HG02885 (cell line): ENCODE data around the gene HOXD8.

ENCODE experiments used
- ATAC-seq: cut with Tn5 transposase; IDR thresholded peaks from one replicate; pipeline ENCODE4 v1.9.1; 2021; ENCODE audit warnings: mild to moderate bottlenecking; ENCODE audit not compliant: unreplicated experiment, poor library complexity

HOXD8 gene

DNA sequence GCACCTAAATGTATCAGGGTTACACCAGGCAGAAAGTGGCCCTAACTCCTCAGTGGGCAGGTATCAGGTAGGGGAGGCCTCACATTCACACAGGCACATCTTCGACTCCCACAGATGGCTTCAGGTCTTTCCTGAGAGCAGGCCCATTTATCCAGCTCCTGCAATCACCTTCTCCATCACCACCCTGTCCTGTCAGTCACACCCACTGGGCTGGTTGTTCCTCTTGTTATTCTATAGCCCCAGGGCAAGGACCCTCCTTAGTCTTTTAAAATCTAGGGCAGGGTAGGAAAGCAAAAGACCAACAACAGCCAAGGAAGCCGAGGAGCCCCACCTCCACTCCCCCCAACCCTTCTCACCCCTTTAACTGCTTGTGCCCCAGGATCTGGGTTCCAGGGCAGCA is 12.8 kb downstream of the HOXD8 start:
- no peak for ATAC-seq

DNA sequence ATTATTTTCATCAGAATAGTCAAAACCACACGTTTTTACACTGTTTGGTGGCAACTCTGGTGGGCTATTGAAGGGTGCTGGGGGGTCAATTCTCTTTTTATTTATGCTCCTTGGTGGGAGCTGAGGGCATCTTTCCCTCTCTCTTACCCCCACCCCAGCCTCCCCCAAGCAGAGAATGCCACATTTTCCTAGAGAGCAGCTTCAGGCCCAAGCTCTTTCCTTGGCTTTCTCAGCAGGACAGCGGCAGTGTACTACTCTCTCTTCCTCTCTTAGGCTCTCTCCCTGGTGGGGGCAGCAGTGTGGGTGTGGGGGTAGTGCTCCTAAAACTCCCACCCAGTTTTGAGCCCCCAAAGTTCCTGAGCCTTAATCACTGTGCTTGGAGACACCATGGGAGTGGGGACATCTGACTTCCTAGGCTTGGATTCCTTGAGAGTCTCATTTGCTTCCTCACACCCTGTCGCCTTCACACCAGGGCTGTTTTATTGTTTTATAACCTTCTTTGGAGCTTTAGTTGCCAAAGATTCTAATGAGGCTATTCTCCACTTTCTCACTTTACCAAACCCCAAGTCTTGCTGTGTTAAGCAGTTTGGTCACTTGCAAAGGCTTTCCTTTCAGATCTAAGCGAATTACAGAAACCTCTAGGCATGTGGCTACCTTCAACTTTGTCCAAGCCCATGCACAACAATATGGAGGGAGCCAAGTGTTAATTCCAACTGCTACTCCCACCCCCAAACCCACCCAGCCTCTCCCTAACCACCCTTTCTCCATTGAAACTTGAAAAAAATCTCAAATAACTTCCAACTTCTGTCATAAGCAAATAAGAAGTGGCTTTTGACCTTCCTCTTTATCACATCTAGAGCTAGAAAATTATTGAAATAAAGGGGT is 15.8 kb downstream of the HOXD8 start:
- ATAC-seq = no peak

GRCh38 chr2:176146101-176146500 is 16.6 kb downstream of the HOXD8 start:
- no peak for ATAC-seq

DNA sequence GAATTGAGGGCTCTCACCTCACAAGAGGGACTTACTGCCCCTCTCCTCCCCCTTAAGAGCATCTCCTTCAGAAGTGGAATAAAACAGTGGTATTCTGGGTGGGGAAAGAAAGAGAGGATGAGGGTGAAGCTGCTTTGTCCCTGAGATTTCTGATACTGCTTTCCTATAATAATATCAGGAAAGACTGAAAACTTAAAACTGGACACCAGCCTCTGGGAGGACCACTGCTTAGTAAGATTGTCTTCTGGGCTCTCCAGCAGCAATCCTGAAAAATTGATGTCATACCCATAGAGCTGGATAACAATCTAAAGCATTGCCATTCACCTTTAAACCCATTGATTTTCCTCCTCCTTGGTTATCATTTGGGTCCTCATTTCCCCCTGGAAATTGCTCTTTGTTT is 17.1 kb downstream of the HOXD8 start:
- no peak for ATAC-seq

DNA sequence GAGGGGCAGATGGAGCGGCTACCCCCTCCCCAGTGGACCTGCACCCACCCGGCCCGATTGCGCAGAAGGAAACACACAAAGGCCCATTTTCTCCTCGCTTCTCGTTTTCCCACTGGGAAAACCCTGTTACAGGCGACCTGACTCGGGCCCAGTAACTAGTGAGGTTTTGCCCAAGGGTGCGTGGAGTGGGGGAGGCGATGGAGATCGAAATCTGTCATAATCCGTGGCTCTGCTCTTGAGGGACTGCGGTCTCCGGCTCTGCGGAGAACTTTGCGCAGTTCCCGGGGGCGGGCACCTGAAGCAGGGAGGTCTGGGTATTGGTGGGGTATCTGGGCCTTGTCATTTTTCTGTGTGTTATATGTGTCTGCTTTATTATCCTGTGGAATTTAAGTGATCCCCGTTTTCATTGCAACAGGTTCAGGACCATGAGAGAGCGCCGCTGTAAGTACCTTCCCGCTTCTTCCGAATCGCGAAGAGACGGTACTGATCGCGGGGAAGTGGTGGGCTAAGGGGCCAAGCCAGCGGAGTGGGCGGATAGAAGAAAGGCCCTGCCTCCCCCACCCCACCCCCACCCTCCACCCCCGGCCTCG is 17.8 kb downstream of the HOXD8 start:
- ATAC-seq = no peak

GRCh38 chr2:176147800-176148496 is 18.4 kb downstream of the HOXD8 start:
- no peak for ATAC-seq

GRCh38 chr2:176148751-176149421 is 19.4 kb downstream of the HOXD8 start:
- no peak for ATAC-seq

DNA sequence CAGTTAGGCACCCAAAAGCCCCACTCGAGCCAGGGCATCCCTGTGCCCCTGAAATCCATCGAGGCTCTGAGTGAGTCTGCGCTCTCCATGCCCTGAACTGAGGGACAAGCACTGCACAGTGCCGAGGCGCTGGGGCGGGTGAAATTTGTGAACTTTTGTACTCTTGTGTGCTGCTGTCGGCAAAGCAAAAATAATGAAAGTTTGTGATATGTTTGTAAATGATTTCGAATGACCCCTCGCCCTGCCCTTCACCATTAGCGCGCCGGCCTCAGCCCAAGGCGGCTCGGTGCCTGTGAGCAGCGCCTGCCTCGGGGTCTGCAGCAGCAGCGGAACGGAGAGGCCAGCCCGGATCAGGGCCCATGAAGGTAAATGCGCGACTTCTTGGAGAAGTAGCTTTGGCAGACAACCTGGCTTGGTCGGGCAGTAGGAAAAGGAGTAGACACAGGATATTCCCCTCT is 20.0 kb downstream of the HOXD8 start:
- no peak for ATAC-seq

DNA sequence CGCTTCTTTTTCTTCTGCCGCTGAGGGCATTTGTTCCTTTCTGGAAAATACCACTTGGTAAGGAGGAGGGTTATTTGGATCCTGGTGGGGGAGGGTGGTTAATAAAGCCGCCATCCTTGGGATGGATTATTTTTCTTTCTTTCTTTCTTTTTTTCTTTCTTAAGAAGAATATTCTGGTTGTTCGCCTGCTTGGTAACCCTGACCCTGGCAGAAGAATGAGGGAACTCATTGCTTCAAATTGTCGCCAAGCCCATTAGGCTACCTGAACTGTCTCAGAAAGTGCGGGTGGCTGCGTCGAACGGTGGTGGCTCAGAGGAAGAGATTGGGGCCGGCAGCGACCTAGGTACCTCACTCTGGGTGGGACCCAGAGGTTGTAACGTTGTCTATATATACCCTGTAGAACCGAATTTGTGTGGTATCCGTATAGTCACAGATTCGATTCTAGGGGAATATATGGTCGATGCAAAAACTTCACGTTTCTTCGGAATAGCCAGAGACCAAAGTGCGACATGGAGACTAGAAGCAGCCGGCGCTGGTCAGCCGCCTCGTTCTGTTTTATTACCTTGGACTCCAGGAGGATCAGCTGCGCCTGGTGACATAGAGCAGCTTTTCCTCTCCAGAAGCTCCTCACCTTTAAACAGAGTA is 20.6 kb downstream of the HOXD8 start:
- ATAC-seq = no peak

DNA sequence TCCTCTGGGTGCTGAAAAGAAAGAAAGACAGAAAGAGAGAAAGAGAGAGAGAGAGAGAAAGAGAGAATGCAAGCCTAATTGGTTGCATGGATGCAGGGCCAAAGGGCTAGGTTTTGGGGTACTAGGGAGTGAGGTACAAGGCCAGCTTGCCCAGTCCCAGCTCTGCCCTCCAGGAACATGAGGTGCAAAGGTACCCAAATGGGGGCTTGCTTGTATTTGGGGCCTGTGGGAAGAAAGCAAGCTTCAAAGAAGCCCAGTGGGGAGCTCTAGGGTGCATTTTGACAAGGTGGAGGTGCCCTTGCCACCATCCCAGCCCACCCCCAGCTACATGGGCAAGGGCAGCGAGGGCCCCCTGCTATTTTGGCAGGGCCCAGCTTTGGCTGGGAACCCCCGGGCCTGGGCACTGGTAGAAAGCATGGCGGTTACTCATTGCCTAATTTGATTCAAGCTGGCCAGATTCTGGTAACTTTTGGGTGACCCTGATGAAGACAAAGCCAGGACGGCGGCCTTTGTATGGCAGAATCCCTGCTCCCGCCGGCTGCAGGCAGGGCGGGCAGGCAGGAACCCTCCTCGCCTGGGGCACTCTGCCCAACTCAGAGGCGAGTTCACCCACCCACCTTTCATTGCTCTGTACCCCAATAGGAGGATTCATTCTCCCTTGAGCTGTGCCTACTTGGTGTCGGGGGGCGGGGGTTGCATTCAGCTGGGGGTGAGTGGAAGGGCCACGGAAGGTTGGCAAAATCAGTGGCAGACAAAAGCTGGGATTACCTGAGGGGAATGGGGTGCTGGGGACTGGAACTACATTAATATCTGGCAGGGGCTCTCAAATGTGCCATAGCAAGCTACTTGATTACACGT is 21.3 kb downstream of the HOXD8 start:
- no peak for ATAC-seq

DNA sequence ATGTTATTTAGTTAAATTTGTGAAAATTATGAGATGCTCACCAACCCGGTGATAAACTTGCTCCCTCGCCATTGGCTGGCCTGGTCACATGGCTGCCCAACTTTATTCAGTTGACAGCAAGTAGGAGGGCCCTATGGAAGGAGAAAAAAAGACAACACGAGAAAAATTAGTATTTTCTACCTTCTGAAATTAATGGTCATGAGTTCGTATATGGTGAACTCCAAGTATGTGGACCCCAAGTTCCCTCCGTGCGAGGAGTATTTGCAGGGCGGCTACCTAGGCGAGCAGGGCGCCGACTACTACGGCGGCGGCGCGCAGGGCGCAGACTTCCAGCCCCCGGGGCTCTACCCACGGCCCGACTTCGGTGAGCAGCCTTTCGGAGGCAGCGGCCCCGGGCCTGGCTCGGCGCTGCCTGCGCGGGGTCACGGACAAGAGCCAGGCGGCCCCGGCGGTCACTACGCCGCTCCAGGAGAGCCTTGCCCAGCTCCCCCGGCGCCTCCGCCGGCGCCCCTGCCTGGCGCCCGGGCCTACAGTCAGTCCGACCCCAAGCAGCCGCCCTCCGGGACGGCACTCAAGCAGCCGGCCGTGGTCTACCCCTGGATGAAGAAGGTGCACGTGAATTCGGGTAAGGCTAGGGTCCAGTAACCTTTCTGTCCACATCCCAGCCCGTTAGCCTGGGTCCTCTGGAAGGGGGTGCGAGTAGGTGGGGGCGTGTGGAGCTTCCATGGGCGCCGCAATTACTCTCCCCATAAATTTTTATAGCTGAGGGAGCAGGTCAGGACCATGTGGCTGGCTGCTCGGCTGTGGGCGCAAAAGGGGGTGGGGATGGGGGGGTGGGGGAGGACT is 22.2 kb downstream of the HOXD8 start, which contains the start of gene HOXD4:
Gene HOXD4, plus strand, starts transcription at position 109 of the 846 bp plus-strand sequence. Its CDS starts 84 bp downstream, at position 193.
- ATAC-seq = no peak

DNA sequence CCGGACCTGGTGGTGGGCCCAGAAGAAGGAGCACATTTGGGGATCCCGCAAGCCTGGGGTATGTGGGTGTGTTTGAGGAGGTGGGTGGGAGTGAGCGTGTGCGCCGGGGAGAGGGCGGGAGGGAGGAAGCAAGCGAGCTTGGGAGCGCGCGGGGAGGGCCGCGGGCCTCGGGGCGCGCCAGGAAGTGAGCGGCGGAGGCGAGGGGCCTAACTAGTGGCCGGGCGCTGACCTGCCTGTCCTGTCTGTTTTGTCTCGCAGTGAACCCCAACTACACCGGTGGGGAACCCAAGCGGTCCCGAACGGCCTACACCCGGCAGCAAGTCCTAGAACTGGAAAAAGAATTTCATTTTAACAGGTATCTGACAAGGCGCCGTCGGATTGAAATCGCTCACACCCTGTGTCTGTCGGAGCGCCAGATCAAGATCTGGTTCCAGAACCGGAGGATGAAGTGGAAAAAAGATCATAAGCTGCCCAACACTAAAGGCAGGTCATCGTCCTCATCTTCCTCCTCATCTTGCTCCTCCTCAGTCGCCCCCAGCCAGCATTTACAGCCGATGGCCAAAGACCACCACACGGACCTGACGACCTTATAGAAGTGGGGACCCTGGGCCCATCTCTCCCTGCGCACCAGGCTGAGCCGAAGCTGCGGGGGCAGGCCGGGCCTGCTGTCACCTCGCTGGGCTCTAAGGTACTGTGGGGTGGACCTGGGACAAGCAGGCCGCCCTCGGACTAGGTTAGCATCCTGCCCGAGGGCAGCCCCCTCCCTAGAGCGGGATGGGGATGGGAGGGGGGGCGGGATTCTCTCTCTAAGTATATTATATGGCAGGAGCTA is 23.1 kb downstream of the HOXD8 start:
- no peak for ATAC-seq

GRCh38 chr2:176154576-176155252 is 25.2 kb downstream of the HOXD8 start:
- ATAC-seq = no peak

DNA sequence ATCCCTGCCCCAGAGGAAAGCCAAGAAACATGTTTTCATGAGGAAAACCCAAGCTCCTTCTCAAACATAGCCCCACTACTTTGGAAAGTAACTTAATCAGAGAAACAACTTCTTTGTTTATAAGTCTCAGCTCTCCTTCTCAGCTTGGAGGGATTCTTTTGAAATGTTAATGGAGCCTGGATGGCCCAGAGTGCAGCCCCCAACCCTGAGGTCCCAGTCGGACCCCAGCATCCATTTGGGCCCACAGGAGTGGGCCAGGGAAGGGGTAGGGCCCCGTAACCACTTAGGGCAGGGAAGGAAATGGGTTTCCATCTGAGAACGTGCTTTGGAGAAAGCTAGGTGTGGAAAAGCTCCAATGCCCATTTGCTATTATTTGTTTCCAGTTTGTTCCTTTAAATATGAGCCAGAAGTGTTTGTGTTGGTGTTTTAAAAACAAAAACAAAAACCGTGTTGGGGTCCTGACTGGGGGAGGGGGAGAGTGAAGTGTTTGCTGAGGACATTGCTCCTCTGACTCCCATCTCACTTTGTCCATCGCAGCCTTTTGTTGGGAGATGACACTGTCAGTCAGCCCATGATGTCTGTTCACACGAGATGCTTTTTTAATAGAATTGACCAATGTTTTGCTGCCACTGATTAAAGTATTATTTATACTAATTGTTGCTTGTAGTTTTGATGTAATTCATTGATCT is 26.0 kb downstream of the HOXD8 start:
- no peak for ATAC-seq

DNA sequence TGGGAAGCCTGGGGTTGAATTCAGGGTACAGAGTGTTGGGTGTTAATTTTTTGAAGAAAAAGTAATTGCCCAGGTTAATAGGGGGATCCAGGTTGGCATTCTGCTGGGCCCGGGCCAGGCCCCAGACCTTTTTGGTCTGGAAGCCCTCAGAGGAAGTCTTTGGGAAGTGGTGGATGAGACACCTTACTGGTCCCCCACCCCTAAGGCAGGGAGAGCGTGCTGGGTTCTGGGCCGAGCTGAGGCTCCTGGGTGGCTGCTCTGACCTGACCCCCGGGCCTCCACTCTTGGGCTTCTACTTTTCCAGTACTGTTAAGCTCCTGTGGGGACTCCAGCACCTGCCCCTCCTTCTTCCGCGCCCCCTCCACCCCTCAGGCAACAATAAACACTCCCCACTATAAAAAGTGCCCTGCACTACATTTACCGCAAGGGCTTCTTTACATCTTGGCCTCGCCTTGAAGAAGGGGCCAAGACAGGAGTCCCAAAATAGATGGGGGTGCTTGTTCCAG is 26.8 kb downstream of the HOXD8 start:
- no peak for ATAC-seq
